ENCODE results near the gene MAP3K12.

MAP3K12 gene

DNA sequence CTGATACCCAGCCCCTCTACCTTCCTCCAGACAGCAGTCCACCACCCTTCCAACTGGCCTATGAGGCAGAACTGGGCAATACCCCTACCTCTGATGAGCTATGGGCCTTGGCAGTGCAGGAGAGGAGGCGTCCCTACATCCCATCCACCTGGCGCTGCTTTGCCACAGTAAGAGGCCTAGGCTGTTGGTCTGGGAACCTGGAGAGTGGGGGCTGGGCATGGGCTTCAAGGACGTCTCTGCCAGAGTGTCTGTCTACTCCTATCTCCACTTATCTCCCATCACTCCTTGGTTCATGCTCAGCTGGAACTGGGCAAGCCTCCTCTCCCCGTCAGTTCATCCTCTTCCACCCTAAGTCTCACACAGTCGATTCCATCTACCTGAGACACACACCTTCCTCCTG lies 69.1 kb downstream of the MAP3K12 start:
- no peak for DNase-seq

Measured in activated CD4-positive, alpha-beta T cell treated with anti-CD3 and anti-CD28 coated beads for 48 hours (primary cell).